Activated CD4-positive, alpha-beta T cell treated with anti-CD3 and anti-CD28 coated beads, Interleukin-2, amount 50 U/mL, for 1 hour (primary cell): Measurements from ENCODE around the gene MXD1.
A peak's percentile ranks its signal among the peaks of the same experiment; 100 is the strongest.
"Not testable (repeated sequence)": the region's sequence is repeated elsewhere in the genome, so short reads cannot be mapped to it uniquely, and the experiment has no call there.

ENCODE experiments used
- DNase-seq: peaks from one replicate; pipeline ENCODE4 v3.0.0-alpha.2; 2020

The MXD1 gene, protein sequence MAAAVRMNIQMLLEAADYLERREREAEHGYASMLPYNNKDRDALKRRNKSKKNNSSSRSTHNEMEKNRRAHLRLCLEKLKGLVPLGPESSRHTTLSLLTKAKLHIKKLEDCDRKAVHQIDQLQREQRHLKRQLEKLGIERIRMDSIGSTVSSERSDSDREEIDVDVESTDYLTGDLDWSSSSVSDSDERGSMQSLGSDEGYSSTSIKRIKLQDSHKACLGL

DNA sequence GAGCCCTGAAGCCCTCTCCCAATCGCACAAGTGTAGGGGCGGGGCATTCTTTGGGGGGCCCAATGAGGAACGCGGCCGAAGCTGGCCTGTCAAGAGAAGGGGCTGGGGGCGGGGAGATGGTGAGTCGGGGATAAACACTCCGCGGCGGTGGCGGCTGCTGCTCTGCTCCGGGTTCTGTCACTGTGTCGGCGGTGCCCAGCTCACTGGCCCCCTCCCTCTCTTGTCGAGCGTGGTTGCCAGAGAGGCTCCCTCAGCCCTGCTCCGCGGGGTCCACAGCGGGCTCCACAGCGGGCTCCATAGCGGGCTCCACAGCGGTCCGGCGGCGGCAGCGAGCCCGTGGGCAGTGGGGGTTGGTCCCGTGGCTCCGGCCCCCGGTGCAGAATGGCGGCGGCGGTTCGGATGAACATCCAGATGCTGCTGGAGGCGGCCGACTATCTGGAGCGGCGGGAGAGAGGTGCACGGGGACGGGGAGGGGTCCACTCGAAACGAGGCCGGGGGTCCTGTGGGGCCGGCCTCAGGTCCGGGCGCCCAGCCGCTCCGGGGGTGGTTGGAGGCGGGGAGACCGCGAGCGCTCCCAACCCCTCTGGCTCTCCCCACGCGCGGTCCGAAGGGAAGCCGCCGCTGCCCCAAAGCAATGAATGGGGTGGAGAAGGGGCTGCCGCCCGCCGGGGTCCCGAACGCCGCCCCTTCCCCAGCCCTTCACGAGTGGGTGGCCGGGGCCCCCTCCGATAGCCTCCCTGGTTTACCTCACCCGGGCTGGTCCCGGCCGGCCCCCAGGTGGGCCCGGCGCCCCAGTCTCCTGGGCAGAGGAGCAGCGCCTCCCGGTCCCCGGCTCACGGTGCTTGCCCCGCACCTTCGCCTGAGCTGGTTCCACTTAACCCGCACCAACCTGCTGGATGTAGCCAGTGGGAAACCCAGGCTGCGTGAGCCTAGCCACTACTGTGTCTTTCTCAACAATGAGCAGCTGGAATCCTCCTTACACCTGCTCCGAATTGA lies at the start of gene MXD1:
Gene MXD1 (plus strand): TSS at position 160 of the 996 bp plus-strand sequence. CDS start 222 bp downstream, at position 382.
- DNase-seq, result peak; percentile 100

DNA sequence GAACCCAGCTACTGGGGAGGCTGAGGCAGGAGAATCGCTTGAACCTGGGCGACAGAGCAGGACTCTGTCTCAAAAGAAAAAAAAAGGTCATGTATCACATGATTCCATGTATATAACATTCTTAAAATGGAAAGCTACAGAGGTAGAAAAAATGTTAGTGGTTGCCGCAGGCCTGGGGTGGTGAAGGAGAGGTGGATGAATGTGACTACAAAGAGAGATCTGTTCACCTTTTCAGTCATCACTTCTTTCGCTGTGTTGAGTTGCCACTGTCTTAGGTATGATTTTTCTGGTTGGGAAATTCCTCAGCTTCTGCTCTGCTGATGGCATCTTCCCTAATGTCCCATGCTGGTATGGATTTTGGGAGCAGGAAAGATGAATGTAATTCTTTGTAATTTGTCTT lies 26.5 kb upstream of the MXD1 start:
- DNase-seq, result no peak

DNA sequence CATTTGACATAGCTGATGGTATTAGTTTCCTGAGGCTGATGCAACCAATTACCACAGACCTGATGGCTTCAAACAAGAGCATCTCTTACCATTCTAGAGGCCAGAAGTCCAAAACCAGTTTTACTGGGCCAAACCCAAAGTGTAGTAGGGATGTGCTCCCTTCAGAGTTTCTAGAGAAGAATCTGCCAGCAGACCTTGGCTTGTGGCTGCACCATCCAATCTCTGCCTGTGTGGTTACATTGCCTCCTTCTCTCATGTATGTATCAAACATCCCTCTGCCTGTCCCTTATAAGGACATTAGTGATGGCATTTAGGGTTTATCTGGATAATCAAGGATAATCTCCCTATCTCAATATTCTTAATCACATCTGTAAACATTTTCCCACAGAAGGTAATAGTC lies 25.6 kb upstream of the MXD1 start:
- no peak for DNase-seq

DNA sequence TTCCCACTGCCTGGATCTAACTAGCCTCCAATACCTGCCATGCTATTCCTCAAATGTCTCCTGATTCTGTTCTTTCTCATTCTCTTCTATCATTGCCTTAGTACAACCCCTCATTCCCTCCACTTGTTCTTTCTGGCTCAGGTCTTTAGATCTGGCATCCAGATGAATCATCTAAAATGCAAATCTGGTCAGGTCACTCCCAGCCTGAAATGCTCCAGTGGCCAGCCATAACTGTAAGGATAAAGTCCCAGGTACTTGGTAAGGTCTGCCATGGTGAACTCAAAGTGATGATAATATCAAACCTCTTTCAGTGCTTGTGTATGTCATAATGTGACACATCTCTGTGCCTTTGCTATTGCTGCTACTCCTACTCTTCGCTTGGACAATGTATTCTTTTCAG lies 24.0 kb upstream of the MXD1 start:
- DNase-seq, result no peak

DNA sequence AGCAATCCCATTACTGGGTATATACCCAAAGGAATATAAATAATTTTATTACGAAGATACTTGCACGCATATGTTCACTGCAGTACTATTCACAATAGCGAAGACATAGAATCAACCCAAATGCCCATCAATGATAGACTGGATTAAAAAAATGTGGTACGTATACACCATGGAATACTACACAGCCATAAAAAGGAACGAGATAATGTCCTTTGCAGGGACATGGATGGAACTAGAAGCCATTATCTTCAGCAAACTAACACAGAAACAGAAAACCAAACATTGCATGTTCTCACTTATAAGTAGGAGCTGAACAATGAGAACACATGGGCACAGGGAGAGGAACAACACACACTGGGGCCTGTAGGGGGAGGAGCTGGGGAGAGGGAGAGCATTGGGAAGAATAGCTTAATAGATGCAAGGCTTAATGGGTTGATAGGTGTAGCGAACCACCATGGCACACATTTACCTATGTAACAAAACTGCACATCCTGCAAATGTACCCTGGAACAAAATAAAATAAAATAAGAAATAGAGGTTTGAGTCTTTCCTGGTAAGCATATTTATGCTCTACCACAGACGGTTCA lies 22.0 kb upstream of the MXD1 start:
- DNase-seq, result not testable (repeated sequence)

DNA sequence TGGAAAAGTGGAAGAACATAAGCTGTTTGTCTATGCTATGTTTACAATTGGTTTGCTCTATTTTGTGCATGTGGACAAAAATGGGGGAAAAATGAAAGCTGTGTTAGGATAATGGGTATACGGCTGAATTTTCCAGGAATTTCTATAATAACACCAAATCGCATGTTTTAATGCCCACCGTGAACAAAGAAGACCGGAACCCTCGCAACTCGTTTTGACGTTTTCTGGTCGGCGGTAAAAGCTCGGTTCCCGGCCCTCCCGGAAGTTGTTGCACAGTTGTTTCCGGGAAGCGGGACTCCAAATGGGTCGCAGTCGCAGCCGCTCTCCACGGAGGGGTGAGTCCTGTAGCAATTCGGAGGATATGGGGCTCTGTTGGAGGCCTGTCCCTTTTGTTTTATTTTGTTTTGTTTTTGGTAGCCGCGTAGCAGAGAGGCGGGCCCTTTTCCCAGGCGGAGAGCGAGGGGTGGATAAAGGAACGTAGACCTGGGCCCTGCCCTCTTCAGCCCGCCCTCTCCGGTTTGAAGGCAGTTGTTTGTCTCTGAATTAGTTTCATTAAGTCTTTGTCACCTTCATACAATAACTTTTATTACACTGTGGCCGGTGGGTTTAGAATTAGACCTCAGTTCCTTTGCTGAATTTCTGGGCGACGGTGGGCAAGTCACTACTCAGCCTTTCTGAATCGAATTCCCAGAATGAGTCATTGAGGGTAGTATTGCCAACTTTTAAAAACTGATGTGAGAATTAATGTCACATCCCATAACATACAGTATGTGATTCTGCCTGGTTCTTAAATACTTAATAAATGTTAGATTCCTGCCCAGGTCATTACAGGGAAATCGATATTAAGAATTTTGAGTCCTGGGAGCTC lies 21.0 kb upstream of the MXD1 start, which contains the start of gene SNRNP27:
Gene SNRNP27 (plus strand): TSS at position 273 of the 868 bp plus-strand sequence. CDS start 29 bp downstream, at position 302.
- peak; percentile 80 for DNase-seq

DNA sequence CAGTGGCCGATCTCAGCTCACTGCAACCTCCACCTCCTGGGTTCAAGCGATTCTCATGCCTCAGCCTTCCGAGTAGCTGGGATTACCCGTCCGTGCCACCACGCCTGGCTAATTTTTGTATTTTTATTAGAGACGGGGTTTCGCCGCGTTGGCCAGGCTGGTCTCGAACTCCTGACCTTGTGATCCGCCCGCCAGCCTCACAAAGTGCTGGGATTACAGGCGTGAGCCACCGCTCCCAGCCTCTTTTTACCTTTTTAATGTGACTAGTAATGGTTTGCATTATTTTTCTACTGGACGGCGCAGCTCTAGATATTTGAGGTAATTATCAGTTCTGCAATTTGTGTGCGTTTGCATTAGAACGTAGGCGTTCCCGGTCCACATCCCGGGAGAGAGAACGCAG lies 20.2 kb upstream of the MXD1 start:
- DNase-seq, result not testable (repeated sequence)

DNA sequence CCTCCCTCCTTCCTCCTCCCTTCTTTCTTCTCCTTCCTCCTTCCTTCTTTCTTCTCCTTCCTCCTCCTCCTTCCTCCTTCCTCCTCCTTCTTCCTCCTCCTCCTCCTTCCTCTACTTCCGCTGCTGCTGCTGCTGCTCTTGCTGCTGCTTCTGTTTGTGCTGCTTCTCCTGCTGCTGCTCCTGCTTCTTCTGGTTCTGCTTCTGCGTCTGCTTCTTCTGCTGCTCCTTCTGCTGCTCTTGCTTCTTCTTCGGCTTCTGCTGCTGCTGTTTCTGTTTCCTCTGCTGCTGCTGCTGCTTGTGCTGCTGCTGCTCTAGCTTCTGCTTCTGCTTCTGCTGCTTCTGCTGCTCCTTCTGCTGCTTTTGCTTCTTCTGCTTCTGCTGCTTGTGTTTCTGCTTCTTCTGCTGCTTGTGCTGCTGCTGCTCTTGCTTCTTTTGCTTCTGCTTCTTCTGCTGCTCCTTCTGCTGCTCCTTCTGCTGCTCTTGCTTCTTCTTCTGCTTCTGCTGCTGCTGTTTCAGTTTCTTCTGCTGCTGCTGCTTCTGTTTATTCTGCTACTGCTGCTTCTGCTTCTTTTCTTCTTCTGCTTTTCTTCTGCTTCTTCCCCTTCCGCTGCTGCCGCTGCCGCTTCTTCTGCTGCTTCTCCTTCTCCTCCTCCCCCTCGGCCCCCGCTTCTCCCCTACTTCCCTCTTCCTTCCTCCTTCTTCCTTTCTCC lies 12.5 kb upstream of the MXD1 start:
- peak; percentile 2 for DNase-seq

DNA sequence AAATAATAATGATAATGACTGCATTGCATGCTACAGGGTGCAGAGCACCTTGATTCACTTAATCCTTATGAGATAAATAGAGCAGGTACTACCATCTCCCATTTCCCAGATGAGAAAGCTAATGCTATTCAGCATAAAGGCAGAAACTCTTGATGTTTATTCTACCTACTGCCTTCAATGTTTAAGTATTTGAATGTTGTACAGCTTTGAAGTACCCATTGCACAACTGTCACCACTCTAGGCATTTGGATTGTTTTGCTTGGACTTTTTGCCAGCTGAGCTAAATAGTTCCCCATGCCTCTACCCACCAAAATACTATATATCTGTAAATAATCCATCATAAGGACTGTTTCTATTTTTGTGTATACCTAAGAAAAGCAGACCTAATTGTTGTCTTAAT lies 7.7 kb upstream of the MXD1 start:
- no peak for DNase-seq

DNA sequence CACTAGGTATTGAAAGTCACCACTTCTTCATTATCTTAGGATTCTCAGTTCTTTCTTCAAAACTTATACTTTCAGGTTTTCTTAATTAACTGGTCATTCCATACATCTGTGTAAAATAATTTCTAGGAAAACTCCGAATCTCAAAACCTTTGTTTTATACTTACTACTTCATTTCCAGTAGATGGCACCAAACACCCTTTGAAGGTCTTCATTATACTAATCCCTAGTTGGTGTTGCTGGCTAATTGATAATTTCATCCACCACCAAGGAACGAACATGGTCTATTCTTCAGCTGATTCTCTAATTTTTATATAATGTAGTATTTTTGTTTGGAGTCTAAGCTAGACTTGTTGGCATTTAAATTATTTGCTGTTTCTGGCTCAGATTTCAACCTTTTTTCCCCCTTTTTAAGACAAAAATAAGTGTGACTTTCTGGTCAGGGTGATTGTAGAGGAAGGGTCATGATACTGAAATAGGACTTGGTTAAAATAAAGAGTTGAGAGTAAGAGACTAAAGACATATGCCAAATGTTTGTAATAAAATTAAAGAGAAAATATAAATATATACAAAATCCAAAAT lies 2.8 kb upstream of the MXD1 start:
- no peak for DNase-seq

DNA sequence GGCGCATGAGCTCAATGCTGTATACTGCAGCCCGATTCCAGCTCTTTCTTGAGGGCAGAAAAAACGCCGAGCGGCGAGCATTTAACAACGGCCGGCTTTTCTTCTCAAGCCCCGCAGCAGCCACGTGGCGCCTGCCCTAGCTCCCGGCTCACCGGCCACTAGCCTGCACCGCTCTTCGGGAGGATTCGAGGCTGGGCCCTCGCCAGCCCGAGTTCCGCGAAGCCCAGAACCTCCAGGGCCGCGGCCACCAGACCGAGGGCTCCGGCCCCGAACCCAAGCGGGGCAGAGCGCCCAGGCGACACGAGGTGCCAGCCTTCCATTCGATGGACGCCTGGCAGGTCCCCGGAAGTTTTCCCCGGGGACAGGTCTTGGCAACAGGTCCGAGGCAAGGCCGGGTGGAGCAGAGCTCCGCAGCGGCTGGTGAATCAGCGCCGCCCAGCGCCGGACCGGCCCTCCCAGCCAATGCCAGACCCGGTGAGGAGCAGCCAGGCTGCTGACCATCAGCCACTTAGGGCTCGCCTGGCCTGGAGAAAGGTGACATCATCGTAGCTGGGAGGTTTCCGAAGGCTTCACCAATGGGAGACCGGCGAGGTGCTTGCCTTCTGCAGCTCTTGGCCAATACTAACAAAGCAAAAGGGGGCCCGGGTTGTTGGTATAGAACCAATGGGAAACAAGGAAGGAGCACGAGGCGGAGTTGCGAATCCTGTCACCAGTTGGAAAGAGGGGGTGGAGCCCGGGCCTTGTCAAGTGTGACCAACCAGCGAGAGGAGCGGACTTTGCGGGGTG lies 552 bp upstream of the MXD1 start:
- DNase-seq, result peak; percentile 23

DNA sequence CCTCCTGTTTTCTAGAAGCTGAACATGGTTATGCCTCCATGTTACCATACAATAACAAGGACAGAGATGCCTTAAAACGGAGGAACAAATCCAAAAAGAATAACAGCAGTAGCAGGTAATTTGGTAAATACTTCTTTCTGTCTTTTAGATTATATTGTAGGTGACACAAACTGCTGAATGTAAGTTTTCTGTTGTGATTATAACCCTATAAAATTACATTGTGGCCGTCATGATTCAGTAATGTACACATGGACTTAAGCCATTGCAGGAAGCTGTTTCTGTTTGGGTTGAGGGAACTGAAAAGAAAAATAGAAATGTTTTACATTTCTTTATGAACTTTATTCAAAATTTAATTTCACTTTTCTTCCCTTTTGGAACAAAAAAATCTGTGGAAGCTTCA lies 1.2 kb downstream of the MXD1 start:
- no peak for DNase-seq

DNA sequence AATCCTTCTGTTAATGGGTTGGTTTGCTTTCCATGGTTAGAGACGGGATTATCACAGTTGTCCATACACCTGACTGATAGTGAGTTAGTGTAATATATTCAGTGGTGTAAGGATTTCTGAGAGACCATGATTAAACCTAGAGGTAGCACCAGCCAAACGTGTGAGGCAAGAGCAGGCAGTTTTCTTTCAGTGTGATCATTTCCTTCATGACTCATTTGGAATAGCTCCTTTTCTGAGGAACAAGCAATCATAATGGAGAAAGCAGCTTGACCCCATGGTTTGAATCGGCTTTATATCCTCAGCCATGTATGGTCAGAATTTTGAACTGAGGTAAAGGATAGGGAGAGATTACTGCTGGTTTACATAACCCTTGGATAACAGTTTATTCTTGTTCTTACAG lies 2.9 kb downstream of the MXD1 start:
- no peak for DNase-seq

DNA sequence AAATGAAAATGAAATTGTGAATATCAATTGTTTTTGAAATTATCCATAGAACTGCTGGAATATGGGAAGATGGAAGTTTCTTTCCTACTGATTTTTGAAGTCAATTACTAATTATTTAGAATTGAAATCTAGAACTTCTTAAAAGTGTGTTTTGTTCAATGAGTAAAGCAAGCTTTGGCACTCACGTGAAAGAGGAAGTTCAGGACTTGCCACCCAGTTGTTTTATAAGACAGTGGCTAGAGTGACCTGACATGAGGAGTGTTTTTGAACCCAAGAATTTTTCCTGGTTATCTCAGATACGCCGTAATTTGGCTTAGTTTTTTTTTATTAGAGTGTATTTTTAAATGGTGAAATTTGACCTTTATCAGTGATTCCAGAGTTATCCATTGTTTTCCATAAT lies 3.5 kb downstream of the MXD1 start:
- DNase-seq, result no peak

DNA sequence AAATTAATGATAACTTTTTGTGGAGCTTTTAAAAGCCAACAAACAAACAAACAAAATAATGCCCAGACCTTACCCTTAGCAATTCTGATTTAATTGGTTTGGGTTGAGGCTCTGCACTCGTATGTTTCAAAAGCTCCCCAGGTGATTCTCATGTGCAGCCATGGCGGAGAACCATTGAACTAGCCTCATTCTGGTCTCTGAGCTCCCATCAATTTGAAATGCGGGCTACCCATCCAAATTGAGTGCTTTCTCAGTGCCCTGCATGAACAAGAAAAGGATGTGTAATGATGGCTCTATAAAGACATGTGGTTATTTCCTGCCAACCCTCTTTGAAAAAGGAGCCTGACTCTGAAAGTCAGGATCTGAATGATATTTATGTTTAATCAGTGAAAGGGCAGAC lies 8.2 kb downstream of the MXD1 start:
- no peak for DNase-seq

DNA sequence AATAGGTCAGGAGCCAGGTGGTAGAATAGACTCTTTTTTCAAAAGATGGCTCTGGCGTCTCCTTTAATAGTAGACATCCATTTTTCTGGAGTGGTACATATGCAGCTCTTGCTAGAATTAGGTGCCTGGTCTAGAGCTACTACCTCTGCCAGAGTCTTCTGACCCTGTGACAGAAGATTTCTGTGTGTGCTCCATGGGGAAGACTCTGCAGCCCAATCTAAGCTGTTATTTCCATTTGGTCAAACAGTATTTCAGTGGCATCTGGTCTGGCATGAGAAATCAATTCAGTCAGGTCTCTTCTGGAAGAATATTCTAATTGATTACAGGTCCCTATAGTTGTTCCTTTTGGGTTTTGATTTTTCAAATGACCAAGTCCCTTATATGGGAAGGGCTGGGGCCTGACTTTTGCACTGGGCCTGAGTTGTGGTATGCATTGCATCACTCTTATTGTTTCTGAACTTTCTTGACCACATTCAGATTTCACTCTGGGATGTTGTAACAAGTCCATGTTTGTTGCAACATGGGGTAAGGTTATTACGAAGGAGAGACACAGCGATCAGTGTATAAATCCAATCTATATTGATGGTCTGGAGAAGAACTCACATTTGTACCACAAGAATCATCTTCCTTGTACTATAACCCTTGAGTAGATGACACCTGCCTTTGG lies 12.1 kb downstream of the MXD1 start:
- DNase-seq, result no peak

DNA sequence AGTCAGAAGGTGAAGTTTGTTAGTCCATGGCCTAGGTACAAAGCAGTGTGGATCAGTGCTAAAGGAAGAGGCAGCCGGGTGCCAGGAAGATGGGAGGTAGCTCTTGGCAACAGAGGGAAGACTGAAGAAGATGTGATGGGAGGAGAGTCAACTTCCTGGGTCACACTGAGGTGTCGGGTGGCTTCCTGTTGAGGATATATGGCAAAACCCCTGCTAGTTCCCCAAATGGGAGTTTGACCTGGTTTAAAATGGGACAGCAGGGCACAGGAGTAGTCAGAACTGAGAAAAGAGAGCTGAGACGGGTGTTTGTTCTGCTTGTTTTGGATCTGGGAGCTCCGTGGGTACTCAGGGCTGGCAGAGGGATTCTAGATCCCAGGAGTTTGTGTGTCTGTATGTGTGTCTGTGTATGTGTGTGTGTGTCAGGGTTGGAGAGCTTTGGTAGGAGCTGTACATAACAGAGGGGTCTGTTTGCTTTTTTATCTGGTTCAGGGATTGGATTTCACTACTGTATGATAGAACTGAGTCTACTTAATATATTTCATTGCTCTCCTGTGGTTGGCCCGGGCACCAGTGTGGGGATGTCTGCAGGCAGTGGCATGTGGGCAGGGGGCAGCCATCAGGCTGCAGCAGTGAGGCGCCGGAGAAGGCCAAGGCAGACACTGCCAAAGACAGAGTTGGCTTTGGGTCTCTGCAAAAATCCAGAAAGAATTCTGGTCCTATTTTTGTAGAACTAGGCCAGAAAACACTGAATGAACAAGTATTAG lies 17.1 kb downstream of the MXD1 start:
- DNase-seq, result no peak

DNA sequence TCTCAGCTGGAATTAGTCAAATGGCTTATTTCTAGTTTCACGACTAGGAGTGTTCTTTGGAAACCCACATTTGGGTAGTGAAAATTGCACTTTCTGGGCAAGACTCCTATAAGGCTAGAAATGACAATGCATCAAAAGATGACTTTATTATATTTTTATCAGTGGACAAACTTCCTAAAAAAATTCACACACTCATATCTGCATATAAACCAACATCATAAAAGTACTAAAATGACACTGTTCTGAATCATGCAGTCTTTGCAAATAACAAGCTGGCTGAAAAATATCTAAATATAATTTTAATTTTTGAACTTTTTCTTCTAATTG lies 17.6 kb downstream of the MXD1 start:
- no peak for DNase-seq

DNA sequence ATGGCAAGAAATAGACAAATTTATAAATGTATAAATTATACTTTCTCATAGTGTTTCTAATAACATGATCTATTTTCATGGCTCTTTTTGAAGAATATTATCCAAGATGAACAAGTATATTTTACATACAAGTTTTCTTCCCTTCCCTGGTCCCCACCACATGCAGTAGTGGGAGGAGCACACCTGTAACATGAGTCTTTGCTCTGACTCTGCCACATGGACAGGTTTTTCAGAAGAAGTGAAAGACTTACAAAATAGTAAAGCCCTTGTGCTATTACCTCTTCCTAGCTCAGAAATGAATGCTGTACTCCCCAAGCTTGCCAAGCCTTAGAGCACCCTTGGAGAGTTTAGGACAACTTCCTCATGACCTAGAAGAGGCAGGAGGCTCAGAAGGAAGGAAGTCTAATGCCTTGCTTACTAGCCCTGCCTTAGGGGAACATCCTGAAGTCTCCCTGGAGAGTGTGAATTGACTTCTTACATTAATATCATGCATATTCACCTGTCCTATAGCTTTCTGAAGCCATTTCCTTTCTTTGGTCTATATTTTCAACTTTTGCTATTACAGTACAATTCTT lies 18.4 kb downstream of the MXD1 start:
- DNase-seq, result no peak
